Effector memory CD4-positive, alpha-beta T cell (primary cell): ENCODE results near the gene DOC2B.
"Not testable (repeated sequence)": the region's sequence is repeated elsewhere in the genome, so short reads cannot be mapped to it uniquely, and the experiment has no call there.

Experiments used
- DNase-seq, 3 donors: peaks; one replicate each; pipeline ENCODE4 v3.0.0-alpha.2; 2020
- H3K27ac ChIP-seq: 2 replicates; pipeline ENCODE4 v1.7.0; 2013; ENCODE audit warnings: mild to moderate bottlenecking, low read length, moderate library complexity; ENCODE audit not compliant: insufficient read depth, poor library complexity, severe bottlenecking
- H3K27me3 ChIP-seq: replicated peaks from 2 replicates; pipeline ENCODE4 v1.7.0; 2013; ENCODE audit warnings: mild to moderate bottlenecking, low read length; ENCODE audit not compliant: insufficient read depth, control insufficient read depth, poor library complexity, severe bottlenecking
- H3K36me3 ChIP-seq: 2 replicates; pipeline ENCODE4 v1.7.0; 2013; ENCODE audit warnings: mild to moderate bottlenecking, low read length, moderate library complexity; ENCODE audit not compliant: control insufficient read depth, insufficient read depth
- H3K4me1 ChIP-seq: 2 replicates; pipeline ENCODE4 v1.7.0; 2013; ENCODE audit warnings: low read length, mild to moderate bottlenecking; ENCODE audit not compliant: control insufficient read depth, insufficient read depth, poor library complexity, severe bottlenecking
- H3K4me3 ChIP-seq: 2 replicates; pipeline ENCODE4 v1.7.0; 2013; ENCODE audit warnings: low read length, low read depth, mild to moderate bottlenecking; ENCODE audit not compliant: insufficient read depth, poor library complexity, severe bottlenecking
- H3K9me3 ChIP-seq: 2 replicates; pipeline ENCODE4 v1.7.0; 2013; ENCODE audit warnings: mild to moderate bottlenecking, low read length, moderate library complexity; ENCODE audit not compliant: control insufficient read depth

Gene DOC2B

DNA sequence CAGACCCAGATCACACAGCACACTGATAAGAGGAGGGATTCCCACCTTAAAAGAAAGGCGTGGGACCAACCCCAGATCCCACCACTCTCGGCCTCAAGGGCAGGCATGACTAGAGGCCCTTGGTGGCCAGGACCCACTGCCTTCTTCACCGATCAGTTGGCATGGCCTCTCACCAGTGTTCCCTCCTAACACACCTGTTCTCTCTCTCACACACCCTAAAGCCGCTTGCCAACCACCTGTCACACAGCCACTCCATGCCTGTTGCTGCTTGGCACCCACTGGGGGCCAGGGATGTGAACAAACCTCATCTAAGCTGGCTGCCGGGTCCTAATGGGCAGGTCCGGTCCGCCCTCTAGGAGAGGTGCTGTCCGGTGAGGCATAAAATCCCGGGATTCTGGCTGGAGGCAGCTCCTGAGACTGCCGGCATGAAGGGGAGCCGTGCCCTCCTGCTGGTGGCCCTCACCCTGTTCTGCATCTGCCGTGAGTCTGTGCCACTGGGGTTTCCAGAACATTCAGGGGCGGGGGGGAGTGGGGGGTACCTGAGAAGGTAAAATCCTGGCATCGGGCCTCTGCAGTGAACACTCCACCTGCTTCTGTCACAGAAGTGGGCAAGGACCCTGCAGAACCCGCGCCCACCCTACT lies 44.2 kb downstream of the DOC2B start, which contains the start of gene SCGB1C2:
Gene SCGB1C2, plus strand, starts transcription at position 404 of the 642 bp plus-strand sequence. Its CDS starts 22 bp downstream, at position 426.
- not testable (repeated sequence) for H3K36me3 ChIP-seq, H3K4me1 ChIP-seq, H3K27me3 ChIP-seq, H3K4me3 ChIP-seq, H3K9me3 ChIP-seq, H3K27ac ChIP-seq, DNase-seq

DNA sequence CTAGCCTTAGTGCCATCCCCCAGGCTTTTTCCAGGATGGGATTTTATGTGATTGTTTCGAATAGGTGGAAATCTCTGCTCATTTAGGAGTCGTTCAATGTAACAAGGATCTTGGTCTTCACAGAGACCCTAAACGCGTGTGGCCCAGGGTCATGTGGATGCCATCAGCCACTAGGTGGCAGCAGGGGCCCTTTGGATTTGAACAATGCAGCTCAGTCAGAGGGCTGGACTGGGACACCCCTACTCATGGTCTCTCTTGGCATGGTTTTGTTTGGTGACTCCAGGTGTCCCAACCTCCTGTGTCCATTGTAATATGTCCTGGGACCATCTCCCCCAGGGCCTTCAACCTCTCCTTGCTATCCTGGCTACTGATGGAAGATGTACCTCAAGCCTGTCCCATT lies 44.9 kb downstream of the DOC2B start:
- not testable (repeated sequence) for H3K27ac ChIP-seq, H3K4me1 ChIP-seq, H3K4me3 ChIP-seq, H3K27me3 ChIP-seq, H3K9me3 ChIP-seq, H3K36me3 ChIP-seq
- DNase-seq = peak; percentile 25 to 67 (median 58)

DNA sequence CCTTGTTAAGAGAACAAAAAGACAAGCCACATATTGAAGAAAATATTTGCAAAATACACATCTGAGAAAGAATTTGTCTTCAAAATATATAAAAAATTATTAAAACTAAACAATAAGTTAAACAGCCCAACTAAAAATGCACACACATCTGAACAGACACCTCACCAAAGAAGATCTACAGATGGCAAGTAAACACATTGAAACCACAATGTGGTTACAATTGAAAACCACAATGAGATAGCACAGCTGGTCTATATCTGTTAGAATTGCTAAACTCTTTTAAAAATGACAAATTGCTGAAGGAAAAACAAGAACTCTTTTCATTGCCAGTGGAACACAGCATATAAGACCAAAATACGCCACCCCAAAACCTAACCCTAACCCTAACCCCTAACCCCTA lies 45.6 kb downstream of the DOC2B start:
- not testable (repeated sequence) for H3K36me3 ChIP-seq, DNase-seq, H3K4me3 ChIP-seq

DNA sequence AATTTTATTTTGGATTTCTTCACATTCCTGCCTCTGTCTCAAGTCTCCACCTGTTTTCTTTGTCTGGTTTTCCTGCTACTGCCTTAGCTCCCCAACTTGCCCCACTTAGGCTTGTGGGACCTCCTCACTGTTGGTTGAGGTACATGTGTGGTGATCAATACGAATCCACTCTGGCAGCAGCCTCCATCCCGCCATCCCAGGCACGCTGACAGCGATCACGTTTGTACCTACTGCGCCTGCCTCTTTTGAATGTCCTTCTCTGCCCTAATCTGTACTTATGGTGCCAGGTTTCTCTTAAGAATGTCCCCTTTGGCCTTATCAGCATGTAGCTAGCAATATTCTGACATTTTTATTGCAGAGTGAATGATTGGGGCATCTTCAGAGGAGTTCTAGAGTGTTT lies 46.4 kb downstream of the DOC2B start:
- not testable (repeated sequence) for H3K36me3 ChIP-seq, DNase-seq, H3K9me3 ChIP-seq, H3K27me3 ChIP-seq, H3K4me1 ChIP-seq, H3K27ac ChIP-seq, H3K4me3 ChIP-seq

More for the DNA sequence above, 45.6 kb downstream of the DOC2B start:
- not testable (repeated sequence) for H3K9me3 ChIP-seq, H3K27me3 ChIP-seq, H3K4me1 ChIP-seq, H3K27ac ChIP-seq

DNA sequence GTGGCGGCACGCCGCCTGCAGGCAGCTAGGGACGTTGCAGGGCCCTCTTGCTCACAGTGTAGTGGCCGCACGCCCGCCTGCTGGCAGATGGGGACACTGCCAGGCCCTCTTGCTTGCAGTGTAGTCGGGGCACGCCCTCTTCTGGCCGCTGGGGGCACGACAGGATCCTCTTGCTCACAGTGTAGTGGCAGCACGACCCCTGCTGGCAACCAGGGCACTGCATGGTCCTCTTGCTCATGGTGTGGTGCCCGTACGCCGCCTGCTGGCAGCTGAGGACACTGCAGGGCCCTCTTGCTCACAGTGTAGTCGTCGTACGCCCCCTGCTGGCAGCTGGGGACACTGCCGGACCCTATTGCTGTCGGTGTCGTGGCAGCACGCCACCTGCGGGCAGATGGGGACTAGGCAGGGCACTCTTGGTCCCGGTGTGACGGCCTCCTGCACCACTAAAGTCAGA lies 47.1 kb downstream of the DOC2B start:
- not testable (repeated sequence) for H3K9me3 ChIP-seq, H3K4me3 ChIP-seq, H3K27me3 ChIP-seq, H3K4me1 ChIP-seq, H3K36me3 ChIP-seq, H3K27ac ChIP-seq
- DNase-seq = peak; percentile 36 to 53 (median 51)

DNA sequence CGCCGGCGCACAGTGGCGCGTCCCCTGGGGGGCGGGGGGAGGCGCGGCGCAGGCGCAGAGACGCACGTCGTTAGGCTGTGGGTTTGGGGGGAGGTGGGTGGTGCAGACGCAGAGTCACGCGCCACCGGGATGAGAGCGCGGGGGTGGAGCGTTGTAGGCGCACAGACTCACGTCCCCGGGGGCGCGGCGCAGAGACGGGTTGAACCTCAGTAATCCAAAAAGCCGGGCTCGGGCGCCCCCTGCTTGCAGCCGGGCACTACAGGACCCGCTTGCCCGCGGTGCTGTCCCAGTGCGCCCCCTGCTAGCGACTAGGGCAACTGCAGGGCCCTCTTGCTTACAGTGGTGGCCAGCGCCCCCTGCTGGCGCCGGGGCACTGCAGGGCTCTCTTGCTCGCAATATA lies 47.5 kb downstream of the DOC2B start:
- H3K36me3 ChIP-seq, DNase-seq, H3K27ac ChIP-seq, H3K9me3 ChIP-seq, H3K4me1 ChIP-seq, H3K4me3 ChIP-seq, H3K27me3 ChIP-seq: not testable (repeated sequence)

DNA sequence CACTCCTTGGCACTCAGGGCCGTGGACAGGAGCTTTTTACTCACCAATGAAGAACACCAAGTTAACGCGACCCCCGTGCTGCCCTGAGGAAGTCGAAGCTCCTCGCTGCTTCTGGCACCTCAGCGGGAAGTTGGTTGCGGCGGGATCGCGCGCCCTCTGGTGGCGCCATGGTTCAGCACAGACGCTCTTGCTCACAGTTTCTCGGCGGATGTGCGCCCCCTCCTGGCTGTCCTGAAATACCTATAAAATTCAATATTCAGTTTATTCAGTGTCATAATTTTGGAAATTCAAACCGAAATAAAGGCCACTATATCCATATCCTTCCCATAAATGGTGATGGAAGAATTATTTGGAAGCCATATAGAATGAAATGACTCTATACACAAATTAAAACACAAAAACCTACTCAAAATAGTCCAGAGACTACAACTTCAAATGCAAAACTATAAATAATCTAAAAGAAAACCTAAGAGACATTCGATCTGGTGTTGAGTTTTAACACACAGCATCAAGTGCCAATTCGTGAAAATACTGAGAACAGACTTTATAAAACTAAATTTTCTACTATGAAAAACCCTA lies 63.0 kb downstream of the DOC2B start:
- H3K27me3 ChIP-seq, H3K9me3 ChIP-seq, H3K4me3 ChIP-seq, H3K27ac ChIP-seq, H3K36me3 ChIP-seq, H3K4me1 ChIP-seq: not testable (repeated sequence)
- peak in 1 of 3 donors; percentile 45 for DNase-seq

DNA sequence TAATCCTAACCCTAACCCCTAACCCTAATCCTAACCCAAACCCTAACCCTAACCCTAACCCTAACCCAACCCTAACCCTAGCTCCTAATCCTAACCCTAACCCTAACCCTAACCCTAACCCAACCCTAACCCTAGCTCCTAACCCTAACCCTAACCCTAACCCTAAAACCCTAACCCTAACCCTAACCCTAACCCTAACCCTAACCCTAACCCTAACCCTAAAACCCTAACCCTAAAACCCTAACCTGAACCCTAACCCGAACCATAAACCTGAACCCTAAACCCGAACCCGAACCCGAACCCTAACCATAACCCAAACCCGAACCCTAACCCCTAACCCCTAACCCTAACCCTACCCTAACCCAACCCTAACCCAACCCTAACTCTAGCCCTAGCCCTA lies 68.3 kb downstream of the DOC2B start:
- not testable (repeated sequence) for H3K9me3 ChIP-seq, H3K27ac ChIP-seq, H3K4me1 ChIP-seq, H3K4me3 ChIP-seq, H3K27me3 ChIP-seq, DNase-seq, H3K36me3 ChIP-seq
